HG03045 (cell line): ENCODE data around the gene PARVG.

Source experiments
- ATAC-seq: cut with Tn5 transposase; IDR thresholded peaks from one replicate; pipeline ENCODE4 v1.9.1; 2021; ENCODE audit warnings: mild to moderate bottlenecking, moderate library complexity; ENCODE audit not compliant: unreplicated experiment

PARVG gene

DNA sequence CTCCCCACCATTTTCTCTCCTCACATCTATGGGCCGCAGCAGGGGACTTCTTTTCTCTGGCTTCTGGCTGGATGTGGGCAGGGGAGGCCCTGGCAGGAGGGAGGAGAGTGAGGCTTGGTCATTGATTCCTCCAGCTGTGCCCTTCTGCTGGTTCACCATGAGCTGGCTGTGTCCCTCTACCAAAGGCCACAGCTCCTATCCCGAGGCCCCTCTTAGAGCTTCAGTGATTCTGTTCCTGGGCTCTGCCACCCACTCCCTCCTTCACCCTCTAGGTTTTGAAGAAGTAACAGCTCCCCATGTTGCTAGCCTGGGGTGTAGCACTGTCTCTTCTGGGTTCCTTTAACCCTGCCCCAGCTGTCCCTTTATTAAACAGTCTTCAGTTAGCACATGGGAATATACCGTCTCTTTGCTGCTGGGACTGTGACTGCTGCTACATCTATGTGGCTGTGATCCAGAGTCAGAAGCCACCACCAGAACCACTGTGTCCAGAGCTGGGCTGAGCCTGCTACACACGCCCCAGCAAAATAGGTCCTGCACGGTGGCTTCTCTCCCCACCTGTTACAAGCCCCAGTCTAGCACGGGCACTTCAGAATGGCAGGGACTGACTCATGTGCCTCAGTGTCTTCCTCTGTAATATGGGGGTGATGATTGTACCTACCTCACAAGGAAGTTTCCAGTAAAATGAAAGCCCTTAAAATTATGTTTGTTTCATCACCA is 578 bp upstream of the PARVG start:
- ATAC-seq, result no peak

- ATAC-seq, result no peak
Observed at GRCh38 chr22:44181033-44181911, 547 bp downstream of the PARVG start.

DNA sequence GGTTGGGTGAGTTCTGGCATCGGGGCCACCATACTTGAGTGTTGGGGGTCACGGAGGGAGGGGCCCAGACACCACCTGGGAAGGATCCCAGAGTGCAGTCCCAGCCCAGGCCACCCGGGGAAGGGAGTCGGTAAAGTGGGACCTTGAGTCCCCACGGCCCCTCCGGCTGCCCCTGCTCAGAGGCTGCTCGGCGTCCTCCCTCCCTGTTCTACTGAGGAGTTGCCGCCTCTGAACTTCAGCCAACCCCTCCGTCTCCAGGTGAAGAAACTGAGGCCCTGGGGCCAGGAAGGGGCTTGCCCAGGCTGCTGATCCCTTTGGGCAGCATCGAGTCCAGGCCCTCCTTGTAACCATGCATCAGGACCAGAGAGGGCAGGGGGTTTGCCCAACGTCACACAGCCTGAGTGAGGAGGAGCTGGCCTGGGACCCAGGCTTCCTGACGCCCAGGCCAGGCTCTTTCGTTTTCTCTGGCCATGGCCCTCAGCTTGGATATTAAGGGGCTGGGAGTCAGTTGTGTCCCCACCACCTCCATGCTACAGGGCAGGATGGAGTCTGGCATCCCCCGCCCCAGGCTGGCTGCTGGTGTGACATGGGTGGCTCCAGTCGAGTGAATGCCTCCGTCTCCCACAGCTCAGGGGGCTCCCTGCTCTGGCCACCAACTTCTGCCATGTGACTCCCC is 1.3 kb downstream of the PARVG start:
- no peak for ATAC-seq

GRCh38 chr22:44182588-44183286 is 2.0 kb downstream of the PARVG start:
- no peak for ATAC-seq

DNA sequence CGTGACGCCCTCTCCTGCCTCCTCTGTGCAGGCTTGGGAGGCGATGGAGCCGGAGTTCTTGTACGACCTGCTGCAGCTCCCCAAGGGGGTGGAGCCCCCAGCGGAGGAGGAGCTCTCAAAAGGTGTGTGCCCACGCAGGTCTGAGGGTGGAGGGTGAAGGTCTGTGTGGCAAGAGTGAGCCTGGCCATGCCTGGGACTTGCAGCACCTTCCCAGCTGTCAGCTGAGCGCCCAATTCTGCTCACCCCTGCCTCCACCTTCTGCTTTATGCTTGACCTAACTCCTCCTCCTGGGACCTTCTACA is 2.5 kb downstream of the PARVG start:
- no peak for ATAC-seq

GRCh38 chr22:44184006-44184405 is 3.3 kb downstream of the PARVG start:
- ATAC-seq, result no peak

- ATAC-seq, result no peak
Observed at GRCh38 chr22:44185237-44186120, 4.8 kb downstream of the PARVG start.

DNA sequence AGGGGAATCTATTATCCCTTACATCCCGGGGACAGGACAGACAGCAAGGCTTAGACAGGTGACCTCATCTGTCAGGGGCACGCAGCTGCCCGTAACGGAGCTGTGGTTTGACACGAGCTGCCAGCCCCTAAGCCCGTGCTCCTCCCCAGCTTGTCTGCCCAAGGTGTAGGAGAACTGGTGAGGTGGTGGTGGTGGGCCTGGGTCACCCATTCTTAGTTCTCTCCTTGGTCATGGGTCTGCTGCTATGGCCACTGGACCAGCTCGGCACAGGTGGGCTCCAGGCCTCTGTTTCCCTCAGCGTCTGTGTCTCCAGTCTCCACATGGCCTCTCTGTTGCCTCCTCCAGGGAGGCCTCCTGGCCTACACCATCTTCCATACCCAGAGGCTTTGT is 5.4 kb downstream of the PARVG start:
- no peak for ATAC-seq

DNA sequence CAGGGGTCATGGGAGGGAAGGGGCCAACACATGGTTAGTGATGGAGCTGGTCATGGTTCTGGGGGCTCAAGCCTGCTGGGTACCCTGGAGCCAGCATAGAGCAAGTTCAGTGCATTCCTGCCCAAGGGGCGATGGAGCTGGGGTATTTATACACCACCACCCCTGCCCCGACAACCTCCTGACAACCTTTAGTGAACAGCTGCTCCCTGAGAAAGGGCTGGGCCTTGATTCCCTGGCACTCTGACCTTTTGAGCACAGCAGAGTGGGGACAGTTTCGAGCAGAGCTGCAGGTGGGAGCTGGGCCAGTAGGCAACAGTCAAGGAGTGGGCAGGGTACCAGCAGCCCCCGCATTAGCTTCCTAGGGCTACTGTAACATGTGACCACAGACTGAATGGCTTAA is 6.0 kb downstream of the PARVG start:
- no peak for ATAC-seq

DNA sequence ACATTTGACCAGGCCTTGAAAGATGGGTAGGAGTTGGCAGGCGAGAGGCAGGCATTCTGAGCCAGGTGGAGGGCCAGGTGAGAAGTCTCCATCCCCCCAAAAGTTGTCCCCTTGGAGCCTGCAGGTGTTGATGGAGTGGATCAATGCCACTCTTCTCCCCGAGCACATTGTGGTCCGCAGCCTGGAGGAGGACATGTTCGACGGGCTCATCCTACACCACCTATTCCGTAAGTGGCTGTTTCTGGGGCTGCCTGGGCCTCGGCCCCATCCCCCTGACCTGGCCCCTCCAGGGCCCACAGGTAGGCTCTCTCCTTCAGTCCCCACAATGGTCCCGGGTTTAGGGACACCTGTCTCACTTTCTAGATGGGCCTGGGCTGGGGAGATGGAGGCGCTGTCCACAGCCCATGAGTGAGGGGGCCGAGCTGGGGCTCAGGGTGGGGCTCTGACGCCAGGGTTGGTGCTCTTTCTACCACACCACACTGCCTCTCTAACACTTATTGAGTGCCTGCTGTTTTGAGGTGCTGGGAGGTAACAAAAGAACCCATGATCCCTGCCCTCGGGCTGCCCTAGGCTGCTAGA is 7.0 kb downstream of the PARVG start:
- no peak for ATAC-seq

GRCh38 chr22:44188316-44188715 is 7.6 kb downstream of the PARVG start:
- no peak for ATAC-seq

- no peak for ATAC-seq
Observed at GRCh38 chr22:44188986-44189630, 8.4 kb downstream of the PARVG start.

DNA sequence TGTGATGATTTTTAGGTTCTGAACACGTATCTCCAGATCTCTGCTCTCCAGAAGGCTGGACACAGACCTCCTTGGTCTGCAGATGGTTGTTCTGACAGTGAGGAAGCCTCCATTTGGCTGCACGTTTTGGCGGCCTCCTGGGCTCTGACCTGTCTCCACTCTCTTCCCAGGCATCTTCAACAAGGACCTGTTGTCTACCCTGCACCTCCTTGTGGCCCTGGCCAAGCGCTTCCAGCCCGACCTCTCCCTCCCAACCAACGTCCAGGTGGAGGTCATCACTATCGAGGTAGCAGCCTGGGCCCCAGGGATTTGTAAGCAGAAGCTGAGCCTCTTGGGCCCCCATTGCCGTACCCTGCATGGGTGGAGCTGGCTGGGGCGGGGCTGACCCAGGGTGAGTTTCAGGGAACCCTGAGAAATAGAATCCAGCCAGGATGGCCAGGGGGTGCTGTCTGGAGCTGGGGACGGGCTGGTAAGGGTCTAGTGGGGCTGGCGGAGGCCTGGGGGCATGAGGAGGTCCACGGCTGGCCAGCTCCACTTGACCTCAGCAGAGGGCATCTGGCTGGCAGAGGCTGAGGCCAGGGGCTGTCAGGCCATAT is 9.8 kb downstream of the PARVG start:
- ATAC-seq, result no peak

GRCh38 chr22:44191036-44191454 is 10.3 kb downstream of the PARVG start:
- no peak for ATAC-seq

DNA sequence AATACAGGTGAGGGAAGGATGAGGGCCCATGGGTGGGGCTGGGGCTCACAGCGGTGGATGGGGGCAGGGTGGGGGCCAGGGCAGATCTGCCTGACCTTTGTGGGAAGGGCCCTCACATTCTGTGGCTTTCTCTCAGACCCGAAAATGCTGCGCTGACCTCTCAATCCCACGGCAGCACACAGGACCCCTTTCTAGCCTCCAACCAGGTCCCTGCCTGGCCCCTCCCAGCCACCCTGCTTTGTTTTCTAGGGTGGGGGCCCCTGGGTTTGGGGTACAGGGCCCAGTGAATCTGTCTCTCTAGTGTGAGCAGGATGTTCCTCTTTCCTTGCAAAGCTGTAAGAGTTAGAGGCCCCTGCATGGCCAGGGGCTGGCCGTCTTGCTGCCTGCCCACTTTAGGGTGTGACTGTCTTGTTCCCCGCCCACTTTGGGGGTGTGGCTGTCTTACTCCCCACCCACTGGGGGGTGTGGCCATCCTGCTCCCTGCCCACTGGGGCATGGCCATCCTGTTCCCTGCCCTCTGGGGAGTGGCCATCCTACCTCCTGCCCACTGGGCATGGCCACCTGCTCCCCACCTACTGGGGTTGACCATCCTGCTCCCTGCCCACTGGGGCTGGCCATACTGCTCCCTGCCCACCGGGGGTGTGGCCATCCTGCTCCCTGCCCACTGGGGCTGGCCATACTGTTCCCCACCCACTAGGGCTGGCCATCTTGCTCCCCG is 11.5 kb downstream of the PARVG start:
- ATAC-seq, result no peak

DNA sequence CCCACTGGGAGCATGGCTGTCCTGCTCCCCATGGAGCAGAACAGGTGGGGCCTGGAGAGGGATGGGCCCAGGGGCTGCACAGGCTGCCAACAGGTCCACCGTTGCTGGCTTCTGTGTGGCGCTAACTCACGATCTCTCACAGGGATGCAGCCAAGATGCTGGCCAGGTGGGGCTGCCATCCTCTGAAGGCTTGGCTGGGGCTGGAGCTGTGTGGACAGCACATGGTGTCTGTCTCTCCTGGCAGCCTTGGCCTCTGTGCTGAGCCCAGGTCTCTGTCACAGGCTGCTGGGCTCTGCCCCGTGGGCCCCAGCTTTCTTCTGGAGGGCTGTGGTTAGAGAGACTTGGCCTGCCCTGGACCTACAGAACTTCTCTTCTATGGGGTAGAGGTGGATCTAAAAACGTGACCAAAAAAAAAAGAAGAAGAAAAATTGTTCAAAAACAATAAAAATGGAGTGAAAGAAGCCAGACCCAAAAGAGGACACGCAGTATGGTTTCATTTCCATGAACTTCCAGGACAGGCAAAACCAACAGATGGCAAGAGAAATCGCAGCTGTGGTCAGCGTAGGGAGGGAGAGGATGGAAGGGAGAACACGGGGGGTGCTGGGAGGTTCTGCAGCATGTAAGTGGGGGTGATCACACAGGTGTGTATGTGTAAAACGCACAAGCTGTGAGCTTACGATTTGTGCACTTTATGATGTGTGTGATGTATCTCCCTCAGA is 12.2 kb downstream of the PARVG start:
- no peak for ATAC-seq

DNA sequence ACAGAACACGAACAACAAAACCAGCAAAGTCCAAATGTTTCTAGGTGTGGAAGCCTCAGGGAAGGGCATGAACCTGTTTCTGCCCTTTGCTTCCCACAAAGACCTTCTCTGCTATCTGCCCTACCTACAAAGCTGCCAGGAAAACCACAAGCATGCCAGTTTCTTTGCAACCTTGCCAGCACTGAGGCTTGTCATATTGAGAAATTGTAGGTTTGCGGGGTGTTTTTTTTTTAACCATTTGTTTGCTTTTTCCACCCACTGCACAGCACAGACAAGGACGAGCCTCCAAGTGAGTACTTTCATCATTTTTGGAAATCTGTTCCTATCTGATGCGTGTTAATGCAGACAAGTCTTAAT is 12.8 kb downstream of the PARVG start:
- no peak for ATAC-seq

- ATAC-seq, result no peak
Observed at GRCh38 chr22:44194569-44194968, 13.8 kb downstream of the PARVG start.
